ENCODE measurements around the gene TTPAL.

The TTPAL gene

DNA sequence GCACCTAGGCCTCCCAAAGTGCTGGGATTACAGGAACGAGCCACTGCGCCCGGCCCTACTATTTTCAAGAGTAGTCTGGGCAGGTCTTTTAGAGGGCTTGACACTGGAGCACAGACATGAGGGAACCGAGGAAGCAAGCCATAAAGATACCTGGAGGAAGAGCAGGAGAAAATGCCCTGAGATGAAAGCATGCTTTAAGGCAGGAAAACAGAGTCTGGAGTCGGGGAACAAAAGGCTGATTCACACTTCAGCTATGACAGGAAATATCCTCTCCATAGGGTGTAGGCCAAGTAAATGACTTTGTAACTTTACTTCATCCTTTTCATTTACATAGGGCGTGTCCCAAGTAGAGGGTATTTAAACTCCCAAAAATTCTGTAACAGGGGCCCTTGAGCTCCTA lies 50.5 kb downstream of the TTPAL start:
- Histone ChIP-seq H3K36me3 (peaks cover 4% of the 10 kb centered on the region), H3K27ac (no peak overlapping the region), H3K4me3 (ENCODE audit: low read depth, low read length) (no peak overlapping the region), H3K27me3 (ENCODE audit: insufficient read depth, low read depth, severe bottlenecking) (no peaks in the 10 kb centered on the region), H3K9me3 (ENCODE audit: severe bottlenecking) (no peaks in the 10 kb centered on the region)
- TF ChIP-seq, protein P1, sequence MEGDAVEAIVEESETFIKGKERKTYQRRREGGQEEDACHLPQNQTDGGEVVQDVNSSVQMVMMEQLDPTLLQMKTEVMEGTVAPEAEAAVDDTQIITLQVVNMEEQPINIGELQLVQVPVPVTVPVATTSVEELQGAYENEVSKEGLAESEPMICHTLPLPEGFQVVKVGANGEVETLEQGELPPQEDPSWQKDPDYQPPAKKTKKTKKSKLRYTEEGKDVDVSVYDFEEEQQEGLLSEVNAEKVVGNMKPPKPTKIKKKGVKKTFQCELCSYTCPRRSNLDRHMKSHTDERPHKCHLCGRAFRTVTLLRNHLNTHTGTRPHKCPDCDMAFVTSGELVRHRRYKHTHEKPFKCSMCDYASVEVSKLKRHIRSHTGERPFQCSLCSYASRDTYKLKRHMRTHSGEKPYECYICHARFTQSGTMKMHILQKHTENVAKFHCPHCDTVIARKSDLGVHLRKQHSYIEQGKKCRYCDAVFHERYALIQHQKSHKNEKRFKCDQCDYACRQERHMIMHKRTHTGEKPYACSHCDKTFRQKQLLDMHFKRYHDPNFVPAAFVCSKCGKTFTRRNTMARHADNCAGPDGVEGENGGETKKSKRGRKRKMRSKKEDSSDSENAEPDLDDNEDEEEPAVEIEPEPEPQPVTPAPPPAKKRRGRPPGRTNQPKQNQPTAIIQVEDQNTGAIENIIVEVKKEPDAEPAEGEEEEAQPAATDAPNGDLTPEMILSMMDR (IDR thresholded peaks at IDR 0.05; ENCODE audit: low read depth, low read length), result no peak
- no peak for DNase-seq

DNA sequence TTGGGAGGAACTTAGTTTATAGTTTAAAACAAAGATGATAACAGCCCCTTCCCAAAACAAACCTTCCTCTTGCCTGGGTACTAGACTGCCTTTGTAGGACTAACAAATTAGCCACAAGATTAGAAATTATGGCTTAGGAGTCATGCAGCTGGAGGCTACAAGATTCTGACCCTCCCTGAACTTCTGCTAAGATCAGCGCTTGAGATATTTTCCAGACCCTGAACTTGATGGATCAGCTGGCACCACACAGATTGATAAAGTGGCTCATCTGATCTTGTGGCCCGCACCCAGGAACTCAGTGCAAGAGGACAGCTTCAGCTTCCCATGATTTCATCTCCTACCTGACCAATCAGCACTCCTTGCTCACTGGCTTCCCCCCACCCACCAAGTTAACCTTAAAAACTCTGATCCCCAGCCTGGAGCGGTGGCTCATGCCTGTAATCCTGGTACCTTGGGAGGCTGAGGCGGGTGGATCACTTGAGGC lies 52.1 kb downstream of the TTPAL start:
- H3K4me3 ChIP-seq (ENCODE audit: low read depth, low read length), result no peak overlapping the region
- peak; percentile 15 for DNase-seq

DNA sequence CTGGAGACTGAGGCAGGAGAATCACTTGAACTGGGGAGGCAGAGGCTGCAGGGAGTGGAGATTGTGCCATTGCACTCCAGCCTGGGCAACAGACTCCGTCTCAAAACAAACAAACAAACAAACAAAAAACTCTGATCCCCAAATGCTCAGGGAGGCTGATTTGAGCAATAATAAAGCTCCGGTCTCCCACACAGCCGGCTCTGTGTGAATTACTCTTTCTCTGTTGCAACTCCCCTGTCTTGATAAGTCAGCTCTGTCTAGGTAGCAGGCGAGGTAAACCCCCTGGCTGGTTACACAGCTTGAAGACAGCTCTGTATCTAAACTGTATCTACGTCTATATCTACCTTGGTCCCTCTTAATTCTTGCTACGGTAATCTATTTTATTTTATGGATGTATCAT lies 52.6 kb downstream of the TTPAL start:
- Histone ChIP-seq H3K4me3 (ENCODE audit: low read depth, low read length) (no peak overlapping the region), H3K27ac (no peak overlapping the region), H3K36me3 (no peaks in the 10 kb centered on the region), H3K9me3 (ENCODE audit: severe bottlenecking) (no peaks in the 10 kb centered on the region), H3K27me3 (ENCODE audit: insufficient read depth, low read depth, severe bottlenecking) (no peaks in the 10 kb centered on the region)
- TF ChIP-seq, protein P1 (IDR thresholded peaks at IDR 0.05; ENCODE audit: low read depth, low read length), result no peak
- no peak for DNase-seq

More for the DNA sequence above, 52.1 kb downstream of the TTPAL start:
- TF ChIP-seq, protein P1 (IDR thresholded peaks at IDR 0.05; ENCODE audit: low read depth, low read length), result no peak
- Histone ChIP-seq H3K9me3 (ENCODE audit: severe bottlenecking) (no peaks in the 10 kb centered on the region), H3K36me3 (no peaks in the 10 kb centered on the region), H3K27ac (no peak overlapping the region), H3K27me3 (ENCODE audit: insufficient read depth, low read depth, severe bottlenecking) (no peaks in the 10 kb centered on the region)

DNA sequence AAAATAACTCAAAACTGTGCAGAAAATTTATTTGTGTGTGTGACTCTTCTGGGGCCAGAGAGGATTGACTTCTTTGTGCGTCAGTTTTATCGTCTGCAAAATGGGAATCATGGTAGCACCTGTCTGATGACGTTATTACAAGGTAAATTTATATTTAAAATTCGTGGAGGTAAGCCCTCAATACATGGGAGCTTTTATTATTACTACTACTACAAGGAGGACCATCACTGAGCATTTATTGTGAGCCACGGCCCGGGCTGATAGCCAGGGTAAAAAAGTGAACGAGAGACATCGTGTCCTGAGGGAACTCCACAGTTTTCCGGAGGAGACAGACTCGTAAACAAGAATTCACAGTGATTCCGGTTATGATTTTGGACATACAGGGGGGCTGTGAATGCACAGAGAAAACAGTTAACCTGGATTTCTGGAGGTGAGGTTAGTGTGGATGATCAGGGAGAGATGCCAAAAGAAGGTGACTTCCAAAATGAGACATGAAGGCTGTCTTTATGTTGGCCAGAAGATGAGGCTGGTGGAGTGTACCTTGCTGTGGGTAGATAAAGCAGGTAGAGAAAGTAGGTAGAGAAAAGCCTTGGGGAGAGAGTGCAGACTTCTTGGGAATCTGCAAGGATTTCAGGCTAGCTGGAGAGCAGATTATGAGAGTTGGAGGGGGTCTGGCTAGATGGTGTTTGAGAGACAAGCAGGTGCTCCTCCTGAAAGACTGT lies 56.7 kb downstream of the TTPAL start:
- TF ChIP-seq, protein P1 (IDR thresholded peaks at IDR 0.05; ENCODE audit: low read depth, low read length), result no peak
- Histone ChIP-seq H3K9me3 (ENCODE audit: severe bottlenecking) (no peaks in the 10 kb centered on the region), H3K36me3 (no peaks in the 10 kb centered on the region), H3K4me3 (ENCODE audit: low read depth, low read length) (peak overlapping the region; percentile 64), H3K27me3 (ENCODE audit: insufficient read depth, low read depth, severe bottlenecking) (no peaks in the 10 kb centered on the region), H3K27ac (no peak overlapping the region; the same call in 1 of the 2 replicates)
- no peak for DNase-seq

DNA sequence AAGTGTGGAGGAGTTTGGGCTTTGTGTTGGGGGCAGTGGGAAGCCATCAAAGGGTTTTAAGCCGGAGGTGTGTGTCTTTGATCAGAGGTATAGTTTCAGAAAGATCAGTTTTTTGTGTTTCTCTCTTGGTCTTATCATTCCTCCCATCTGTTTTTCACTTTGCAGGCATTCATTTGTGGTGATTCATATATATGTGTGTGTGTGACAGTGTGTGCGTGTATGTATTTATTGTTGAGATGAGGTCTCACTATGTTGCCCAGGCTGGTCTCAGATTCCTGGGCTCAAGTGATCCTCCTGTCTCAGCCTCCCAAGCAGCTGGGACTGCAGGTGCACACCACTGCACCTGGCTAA lies 57.3 kb downstream of the TTPAL start:
- Histone ChIP-seq H3K27ac (no peak overlapping the region), H3K9me3 (ENCODE audit: severe bottlenecking) (no peaks in the 10 kb centered on the region), H3K27me3 (ENCODE audit: insufficient read depth, low read depth, severe bottlenecking) (no peaks in the 10 kb centered on the region), H3K4me3 (ENCODE audit: low read depth, low read length) (no peak overlapping the region), H3K36me3 (no peaks in the 10 kb centered on the region)
- DNase-seq, result no peak
- TF ChIP-seq, protein P1 (IDR thresholded peaks at IDR 0.05; ENCODE audit: low read depth, low read length), result no peak

DNA sequence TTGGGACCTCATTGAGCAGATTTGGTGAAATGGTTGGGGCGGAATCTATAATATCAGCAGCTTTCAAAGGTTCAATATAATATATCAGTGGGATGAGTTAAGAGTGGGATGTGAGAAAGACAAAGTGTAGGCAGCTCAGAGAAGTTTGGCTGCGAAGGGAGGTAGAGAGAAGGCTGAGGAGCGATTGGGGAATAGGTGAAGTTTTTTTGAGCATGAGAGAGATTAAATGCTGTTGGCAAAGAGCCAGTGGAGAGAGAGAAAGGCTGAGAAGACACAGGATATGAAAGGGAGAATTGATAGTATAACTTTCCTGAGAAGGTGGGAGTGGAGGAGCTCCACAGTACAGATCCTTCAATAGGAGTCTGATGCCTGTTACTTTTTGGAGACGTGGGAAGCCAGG lies 58.3 kb downstream of the TTPAL start:
- DNase-seq, result no peak
- Histone ChIP-seq H3K27me3 (ENCODE audit: insufficient read depth, low read depth, severe bottlenecking) (no peaks in the 10 kb centered on the region), H3K27ac (no peak overlapping the region), H3K4me3 (ENCODE audit: low read depth, low read length) (no peak overlapping the region), H3K36me3 (no peaks in the 10 kb centered on the region), H3K9me3 (ENCODE audit: severe bottlenecking) (no peaks in the 10 kb centered on the region)
- TF ChIP-seq, protein P1 (IDR thresholded peaks at IDR 0.05; ENCODE audit: low read depth, low read length), result no peak

Measured in WERI-Rb-1 (cell line).